Activated naive CD8-positive, alpha-beta T cell treated with anti-CD3 and anti-CD28 coated beads, Interleukin-2, amount 50 U/mL, for 24 hours (primary cell): ENCODE data around the gene PDE4D.

ENCODE experiments used
- ATAC-seq: fragments of 150-1000 bp; cut with Tn5 transposase; one replicate; pipeline ENCODE4 v1.10.0; 2021
- DNase-seq: peaks from one replicate; pipeline ENCODE4 v3.0.0; 2021
- H3K27ac Mint-ChIP-seq: one replicate; pipeline ENCODE4 v1.8.0; 2021; ENCODE audit warnings: mild to moderate bottlenecking, mixed read lengths
- H3K27me3 Mint-ChIP-seq: one replicate; pipeline ENCODE4 v1.8.0; 2021; ENCODE audit warnings: mixed read lengths
- H3K36me3 Mint-ChIP-seq: one replicate; pipeline ENCODE4 v1.8.0; 2021; ENCODE audit warnings: low read depth, mixed read lengths
- H3K4me1 Mint-ChIP-seq: one replicate; pipeline ENCODE4 v1.8.0; 2021; ENCODE audit warnings: mixed read lengths
- H3K4me3 Mint-ChIP-seq: one replicate; pipeline ENCODE4 v1.8.0; 2021; ENCODE audit warnings: mild to moderate bottlenecking, moderate library complexity, mixed read lengths
- H3K9me3 Mint-ChIP-seq: one replicate; pipeline ENCODE4 v1.8.0; 2021; ENCODE audit warnings: mixed read lengths

The PDE4D gene

GRCh38 chr5:59182760-59183159 lies 710.8 kb downstream of the PDE4D start:
- Mint-ChIP-seq H3K4me3 (no peak overlapping the region), H3K9me3 (no peaks in the 10 kb centered on the region), H3K27me3 (peaks cover 4% of the 10 kb centered on the region), H3K4me1 (peaks cover 7% of the 10 kb centered on the region), H3K27ac (no peak overlapping the region), H3K36me3 (no peaks in the 10 kb centered on the region)
- ATAC-seq, result no peak
- DNase-seq, result no peak

- no peak for DNase-seq
- H3K27ac Mint-ChIP-seq, result no peak overlapping the region
- H3K9me3 Mint-ChIP-seq, result no peaks in the 10 kb centered on the region
- H3K4me1 Mint-ChIP-seq, result peaks cover 5% of the 10 kb centered on the region
- no peak for ATAC-seq
- no peaks in the 10 kb centered on the region for H3K36me3 Mint-ChIP-seq
- H3K27me3 Mint-ChIP-seq, result peaks cover 3% of the 10 kb centered on the region
- no peak overlapping the region for H3K4me3 Mint-ChIP-seq
Measured at GRCh38 chr5:59180515-59180914, 713.0 kb downstream of the PDE4D start.

GRCh38 chr5:59179704-59180103 lies 713.8 kb downstream of the PDE4D start:
- DNase-seq (no peak), ATAC-seq (no peak)
- peaks cover 5% of the 10 kb centered on the region for H3K4me1 Mint-ChIP-seq
- H3K36me3 Mint-ChIP-seq, result no peaks in the 10 kb centered on the region
- H3K4me3 Mint-ChIP-seq, result no peak overlapping the region
- H3K27me3 Mint-ChIP-seq, result peaks cover 3% of the 10 kb centered on the region
- H3K9me3 Mint-ChIP-seq, result no peaks in the 10 kb centered on the region
- no peak overlapping the region for H3K27ac Mint-ChIP-seq

- Mint-ChIP-seq H3K9me3 (no peaks in the 10 kb centered on the region), H3K4me3 (no peak overlapping the region), H3K27ac (no peak overlapping the region), H3K36me3 (no peaks in the 10 kb centered on the region), H3K27me3 (peaks cover 3% of the 10 kb centered on the region), H3K4me1 (peaks cover 5% of the 10 kb centered on the region)
- ATAC-seq, result no peak
- no peak for DNase-seq
Measured at GRCh38 chr5:59178482-59178881, 715.0 kb downstream of the PDE4D start.

GRCh38 chr5:59178071-59178470 lies 715.5 kb downstream of the PDE4D start:
- H3K4me1 Mint-ChIP-seq, result peaks cover 5% of the 10 kb centered on the region
- no peak overlapping the region for H3K4me3 Mint-ChIP-seq
- no peaks in the 10 kb centered on the region for H3K9me3 Mint-ChIP-seq
- peaks cover 3% of the 10 kb centered on the region for H3K27me3 Mint-ChIP-seq
- ATAC-seq (no peak), DNase-seq (no peak)
- no peak overlapping the region for H3K27ac Mint-ChIP-seq
- no peaks in the 10 kb centered on the region for H3K36me3 Mint-ChIP-seq

GRCh38 chr5:59177644-59178043 lies 715.9 kb downstream of the PDE4D start:
- Mint-ChIP-seq H3K27ac (no peak overlapping the region), H3K4me1 (peaks cover 5% of the 10 kb centered on the region), H3K27me3 (peaks cover 3% of the 10 kb centered on the region), H3K36me3 (no peaks in the 10 kb centered on the region), H3K4me3 (no peak overlapping the region), H3K9me3 (no peaks in the 10 kb centered on the region)
- ATAC-seq (no peak), DNase-seq (no peak)

GRCh38 chr5:59174248-59174844 lies 719.2 kb downstream of the PDE4D start:
- Mint-ChIP-seq H3K4me1 (peaks cover 9% of the 10 kb centered on the region), H3K4me3 (no peak overlapping the region), H3K27me3 (no peaks in the 10 kb centered on the region), H3K9me3 (no peaks in the 10 kb centered on the region), H3K27ac (no peak overlapping the region), H3K36me3 (no peaks in the 10 kb centered on the region)
- peak; percentile 75 for ATAC-seq
- no peak for DNase-seq

- H3K4me1 Mint-ChIP-seq, result peaks cover 9% of the 10 kb centered on the region
- no peaks in the 10 kb centered on the region for H3K36me3 Mint-ChIP-seq
- H3K27ac Mint-ChIP-seq, result no peak overlapping the region
- DNase-seq (no peak), ATAC-seq (no peak)
- H3K27me3 Mint-ChIP-seq, result no peaks in the 10 kb centered on the region
- H3K4me3 Mint-ChIP-seq, result no peak overlapping the region
- H3K9me3 Mint-ChIP-seq, result no peaks in the 10 kb centered on the region
Measured at GRCh38 chr5:59173578-59173977, 719.9 kb downstream of the PDE4D start.

- no peaks in the 10 kb centered on the region for H3K36me3 Mint-ChIP-seq
- H3K27me3 Mint-ChIP-seq, result no peaks in the 10 kb centered on the region
- DNase-seq, result no peak
- H3K4me1 Mint-ChIP-seq, result peaks cover 4% of the 10 kb centered on the region
- peak; percentile 57 for ATAC-seq
- H3K9me3 Mint-ChIP-seq, result no peaks in the 10 kb centered on the region
- H3K4me3 Mint-ChIP-seq, result no peak overlapping the region
- no peak overlapping the region for H3K27ac Mint-ChIP-seq
Measured at GRCh38 chr5:59171131-59171530, 722.4 kb downstream of the PDE4D start.

GRCh38 chr5:59169768-59170150 lies 723.8 kb downstream of the PDE4D start:
- no peak for DNase-seq
- peaks cover 4% of the 10 kb centered on the region for H3K4me1 Mint-ChIP-seq
- H3K9me3 Mint-ChIP-seq, result no peaks in the 10 kb centered on the region
- no peak for ATAC-seq
- no peak overlapping the region for H3K27ac Mint-ChIP-seq
- H3K4me3 Mint-ChIP-seq, result no peak overlapping the region
- no peaks in the 10 kb centered on the region for H3K27me3 Mint-ChIP-seq
- H3K36me3 Mint-ChIP-seq, result no peaks in the 10 kb centered on the region

- Mint-ChIP-seq H3K9me3 (no peaks in the 10 kb centered on the region), H3K27ac (no peak overlapping the region), H3K27me3 (no peaks in the 10 kb centered on the region), H3K4me3 (no peak overlapping the region), H3K36me3 (no peaks in the 10 kb centered on the region), H3K4me1 (peaks cover 4% of the 10 kb centered on the region)
- no peak for ATAC-seq
- DNase-seq, result no peak
Measured at GRCh38 chr5:59169081-59169767, 724.3 kb downstream of the PDE4D start.

GRCh38 chr5:59168067-59168466 lies 725.5 kb downstream of the PDE4D start:
- Mint-ChIP-seq H3K4me3 (no peak overlapping the region), H3K4me1 (peaks cover 6% of the 10 kb centered on the region), H3K27me3 (no peaks in the 10 kb centered on the region), H3K36me3 (no peaks in the 10 kb centered on the region), H3K27ac (peak overlapping the region; percentile 4), H3K9me3 (no peaks in the 10 kb centered on the region)
- no peak for ATAC-seq
- DNase-seq, result no peak

- DNase-seq (no peak), ATAC-seq (no peak)
- Mint-ChIP-seq H3K27me3 (no peaks in the 10 kb centered on the region), H3K4me1 (peaks cover 16% of the 10 kb centered on the region), H3K9me3 (no peaks in the 10 kb centered on the region), H3K36me3 (no peaks in the 10 kb centered on the region), H3K27ac (no peak overlapping the region), H3K4me3 (no peak overlapping the region)
Measured at GRCh38 chr5:59164041-59164830, 729.3 kb downstream of the PDE4D start.

- DNase-seq (no peak), ATAC-seq (no peak)
- Mint-ChIP-seq H3K36me3 (no peaks in the 10 kb centered on the region), H3K4me1 (peaks cover 19% of the 10 kb centered on the region), H3K9me3 (no peaks in the 10 kb centered on the region), H3K4me3 (no peak overlapping the region), H3K27me3 (no peaks in the 10 kb centered on the region), H3K27ac (peak overlapping the region; percentile 74)
Measured at GRCh38 chr5:59161221-59162105, 732.1 kb downstream of the PDE4D start.
